Activated CD4-positive, CD25-positive, alpha-beta regulatory T cell treated with anti-CD3 and anti-CD28 coated beads, Interleukin-2, amount 50 U/mL, for 16 hours (primary cell): ENCODE data around the gene VSTM1.

Experiments used
- DNase-seq: peaks from one replicate; pipeline ENCODE4 v3.0.0-alpha.2; 2020; ENCODE audit warnings: low read depth, low spot score

Gene VSTM1

GRCh38 chr19:54011507-54012211, 52.0 kb downstream of the VSTM1 start:
- no peak for DNase-seq

- no peak for DNase-seq
These were observed 53.2 kb downstream of the VSTM1 start for GRCh38 chr19:54010474-54010873.

- no peak for DNase-seq
These were observed 54.3 kb downstream of the VSTM1 start for GRCh38 chr19:54009440-54009839.

- DNase-seq = no peak
These were observed 61.0 kb downstream of the VSTM1 start for GRCh38 chr19:54002495-54003315.

GRCh38 chr19:54001496-54001895, 62.2 kb downstream of the VSTM1 start:
- DNase-seq = no peak

GRCh38 chr19:53999694-54000093, 64.0 kb downstream of the VSTM1 start:
- no peak for DNase-seq

- no peak for DNase-seq
These were observed 65.5 kb downstream of the VSTM1 start for GRCh38 chr19:53998223-53998622.

- no peak for DNase-seq
These were observed 68.9 kb downstream of the VSTM1 start for GRCh38 chr19:53994811-53995210.

- no peak for DNase-seq
These were observed 70.2 kb downstream of the VSTM1 start for GRCh38 chr19:53993448-53993847.

- DNase-seq = no peak
These were observed 70.9 kb downstream of the VSTM1 start for GRCh38 chr19:53992815-53993214.

- no peak for DNase-seq
These were observed 71.5 kb downstream of the VSTM1 start for GRCh38 chr19:53992211-53992610.

GRCh38 chr19:53991224-53992113, 72.2 kb downstream of the VSTM1 start, which contains the start of gene CACNG6:
Gene CACNG6, plus strand, starts transcription at chr19:53991637. Its CDS starts 1,241 bp downstream, at chr19:53992878.
- no peak for DNase-seq
